COR-L47 (cell line): ENCODE results near the gene DPP8.
"Not testable (repeated sequence)": the region's sequence is repeated elsewhere in the genome, so short reads cannot be mapped to it uniquely, and the experiment has no call there.

Source experiments
- DNase-seq: peaks from one replicate; lab custom pipeline; 2025; lab: John Stamatoyannopoulos, UW

The DPP8 gene

GRCh38 chr15:65524226-65524625, 6.7 kb upstream of the DPP8 start:
- no peak for DNase-seq

GRCh38 chr15:65521350-65521749, 3.9 kb upstream of the DPP8 start:
- DNase-seq: no peak

GRCh38 chr15:65518633-65519285, 1.3 kb upstream of the DPP8 start:
- no peak for DNase-seq

DNA sequence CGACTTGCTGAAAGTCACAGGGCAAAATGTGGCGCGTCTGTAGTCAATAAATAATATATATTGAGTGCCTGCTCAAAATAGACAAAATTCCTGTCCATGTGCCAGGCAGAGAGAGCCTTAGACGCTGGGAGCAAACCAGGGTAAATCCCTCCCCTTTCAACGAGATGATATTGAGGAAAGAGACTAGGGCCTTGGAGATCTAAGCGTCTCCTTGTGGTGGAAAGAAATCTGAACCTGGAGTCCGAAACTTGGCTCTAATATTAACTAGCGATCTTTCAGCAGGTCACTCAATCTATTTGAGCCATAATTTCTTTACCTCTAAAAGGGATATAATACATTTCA, 348 bp upstream of the DPP8 start:
- DNase-seq: no peak

- DNase-seq: no peak
Measured at GRCh38 chr15:65512807-65513416, 4.6 kb downstream of the DPP8 start.

GRCh38 chr15:65512189-65512588, 5.3 kb downstream of the DPP8 start:
- no peak for DNase-seq

DNA sequence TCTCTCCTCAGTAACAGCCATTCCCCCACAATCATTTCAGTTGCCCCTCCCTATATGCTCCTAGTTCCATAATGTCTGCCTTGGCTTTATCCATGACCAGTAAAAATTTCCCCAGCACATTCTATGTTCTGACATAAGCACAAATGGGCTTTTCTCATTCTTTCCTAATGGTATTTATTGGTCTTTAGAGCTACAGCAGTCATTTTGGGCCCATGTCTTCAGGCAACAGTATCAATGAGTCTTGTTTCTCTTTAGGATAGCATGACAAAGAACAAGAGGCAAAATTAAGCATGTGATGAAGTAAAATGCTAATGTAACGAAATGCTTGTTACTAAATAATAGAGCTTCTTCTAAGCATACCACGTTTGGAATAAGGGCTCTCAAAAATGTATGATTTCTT, 8.2 kb downstream of the DPP8 start:
- DNase-seq: no peak

GRCh38 chr15:65494076-65494475, 23.4 kb downstream of the DPP8 start:
- DNase-seq: no peak

DNA sequence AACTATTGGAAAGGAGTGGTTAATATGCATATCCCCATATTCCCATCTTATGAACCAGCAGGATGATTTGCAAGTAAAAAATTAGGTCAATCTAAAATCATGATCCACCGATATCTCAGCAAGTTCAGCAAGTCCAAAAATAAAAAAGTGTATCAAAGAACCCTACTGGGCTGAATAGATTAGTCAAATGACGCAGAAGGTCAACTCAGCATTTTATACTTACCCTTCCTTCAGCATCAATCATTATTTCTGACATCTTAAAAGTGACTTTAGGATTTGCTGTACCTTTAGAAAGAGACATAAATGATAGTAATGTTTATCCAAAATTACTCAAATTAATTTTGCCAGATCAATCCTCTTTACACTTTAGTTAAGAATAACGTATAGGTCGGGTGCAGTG, 32.6 kb downstream of the DPP8 start:
- no peak for DNase-seq

GRCh38 chr15:65476903-65477302, 40.6 kb downstream of the DPP8 start:
- DNase-seq: no peak

DNA sequence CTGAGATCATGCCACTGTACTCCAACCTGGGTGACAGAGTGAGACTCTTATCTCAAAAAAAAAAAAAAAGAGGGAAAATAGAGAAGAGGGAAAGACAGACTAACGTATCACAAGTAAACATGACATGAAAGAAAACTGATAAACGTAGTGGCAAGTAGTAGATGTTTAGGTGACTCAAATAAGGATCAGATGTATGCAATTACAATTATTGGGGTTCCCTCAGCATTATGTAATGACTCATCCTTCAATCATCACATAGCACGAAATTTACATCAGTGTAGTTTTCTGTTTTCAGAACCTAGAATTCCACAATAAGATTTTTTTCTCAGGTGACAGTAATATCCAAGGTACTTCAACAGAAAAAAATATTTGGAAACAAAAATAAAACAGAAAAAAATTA, 46.6 kb downstream of the DPP8 start:
- no peak for DNase-seq

- no peak for DNase-seq
Measured at GRCh38 chr15:65468229-65468909, 49.1 kb downstream of the DPP8 start.

GRCh38 chr15:65466901-65467300, 50.6 kb downstream of the DPP8 start:
- DNase-seq: no peak

GRCh38 chr15:65463096-65463495, 54.4 kb downstream of the DPP8 start:
- DNase-seq: not testable (repeated sequence)

DNA sequence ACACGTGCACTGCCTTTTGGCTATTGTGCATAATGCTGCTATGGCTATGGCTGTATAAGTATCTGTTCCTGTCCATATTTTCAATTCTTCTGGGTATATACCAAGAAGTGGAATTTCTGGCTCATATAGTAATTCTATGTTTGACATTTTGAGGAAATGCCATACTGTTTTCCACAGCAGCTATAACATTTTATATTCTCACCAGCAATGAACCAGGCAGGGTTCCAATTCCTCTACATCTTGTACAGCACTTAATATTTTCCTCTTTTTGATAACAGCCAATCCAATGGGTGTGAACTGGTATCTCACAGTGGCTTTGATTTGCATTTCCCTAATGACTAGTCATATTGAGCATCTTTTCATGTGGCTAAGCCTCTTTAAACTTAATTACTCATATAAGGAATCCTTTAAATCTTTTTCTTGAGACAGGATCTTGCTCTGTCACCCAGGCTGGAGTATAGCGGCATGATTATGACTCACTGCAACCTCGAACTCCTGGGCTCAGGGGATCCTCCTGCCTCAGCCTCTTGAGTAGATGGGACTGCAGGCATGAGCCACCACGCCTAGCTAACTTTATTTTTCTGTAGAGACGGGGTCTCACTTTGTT, 56.6 kb downstream of the DPP8 start:
- DNase-seq: no peak

GRCh38 chr15:65455256-65455655, 62.2 kb downstream of the DPP8 start:
- DNase-seq: not testable (repeated sequence)

- no peak for DNase-seq
Measured at GRCh38 chr15:65451989-65452388, 65.5 kb downstream of the DPP8 start.

DNA sequence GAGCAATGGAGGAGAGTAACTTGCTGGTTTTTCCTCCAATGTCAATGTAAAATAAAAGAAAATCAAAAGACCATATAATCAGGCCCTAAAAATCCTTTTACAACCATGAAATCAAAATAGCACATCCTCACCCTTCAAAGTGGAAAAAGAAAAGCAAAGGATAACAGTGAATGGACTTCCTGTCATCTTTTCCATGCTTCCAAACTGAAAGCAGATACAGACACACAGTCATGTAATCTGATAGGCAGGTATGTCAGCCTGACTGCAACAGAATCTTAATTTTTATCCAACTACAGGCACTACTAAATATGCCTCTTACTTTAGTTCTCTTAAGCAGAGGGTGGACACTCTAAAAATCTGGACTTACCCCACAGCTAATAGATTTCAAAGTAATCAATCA, 66.9 kb downstream of the DPP8 start:
- no peak for DNase-seq

GRCh38 chr15:65447145-65447544, 70.3 kb downstream of the DPP8 start:
- DNase-seq: no peak

GRCh38 chr15:65434201-65434600, 83.3 kb downstream of the DPP8 start:
- no peak for DNase-seq

DNA sequence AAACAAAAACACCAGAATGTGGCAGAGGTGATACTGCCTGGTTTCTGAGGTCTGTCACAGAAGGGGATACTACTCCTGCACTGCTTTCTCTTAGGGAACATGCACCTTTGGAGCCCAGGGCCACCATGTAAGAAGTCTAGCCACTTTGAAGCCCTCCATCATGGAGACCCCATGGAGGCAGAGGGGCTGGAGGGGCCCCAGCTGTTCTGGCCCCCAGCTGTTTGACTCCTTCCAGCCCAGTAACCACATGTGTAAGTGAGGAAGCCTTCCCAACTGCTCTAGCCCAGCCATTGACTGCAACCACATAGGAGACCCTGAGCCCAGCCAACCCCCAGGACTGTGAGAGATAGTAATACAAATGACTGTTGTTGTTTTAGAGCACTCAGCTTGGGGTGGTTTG, 85.8 kb downstream of the DPP8 start:
- no peak for DNase-seq

- DNase-seq: no peak
Measured at GRCh38 chr15:65426216-65426853, 91.2 kb downstream of the DPP8 start.

- DNase-seq: no peak
Measured at GRCh38 chr15:65424683-65425082, 92.8 kb downstream of the DPP8 start.
